Measurements from ENCODE around the gene POFUT2.

GRCh38 chr21:45222001-45222400 lies 65.7 kb downstream of the POFUT2 start:
- TF ChIP-seq POLR2A (IDR thresholded peaks at IDR 0.05; ENCODE audit: low read depth, low read length) (no peak), TAF1 (IDR thresholded peaks at IDR 0.05; ENCODE audit: borderline replicate concordance, low read depth, low read length) (no peak)
